ENCODE data around the gene PSD2. TPM values are rescaled to one million over a fixed set of nuclear protein-coding genes. Genes with fewer than 3 reads are reported as not detected.

The PSD2 gene
- total RNA-seq, 1 experiment from 2014 or later, result 0.22 TPM

DNA sequence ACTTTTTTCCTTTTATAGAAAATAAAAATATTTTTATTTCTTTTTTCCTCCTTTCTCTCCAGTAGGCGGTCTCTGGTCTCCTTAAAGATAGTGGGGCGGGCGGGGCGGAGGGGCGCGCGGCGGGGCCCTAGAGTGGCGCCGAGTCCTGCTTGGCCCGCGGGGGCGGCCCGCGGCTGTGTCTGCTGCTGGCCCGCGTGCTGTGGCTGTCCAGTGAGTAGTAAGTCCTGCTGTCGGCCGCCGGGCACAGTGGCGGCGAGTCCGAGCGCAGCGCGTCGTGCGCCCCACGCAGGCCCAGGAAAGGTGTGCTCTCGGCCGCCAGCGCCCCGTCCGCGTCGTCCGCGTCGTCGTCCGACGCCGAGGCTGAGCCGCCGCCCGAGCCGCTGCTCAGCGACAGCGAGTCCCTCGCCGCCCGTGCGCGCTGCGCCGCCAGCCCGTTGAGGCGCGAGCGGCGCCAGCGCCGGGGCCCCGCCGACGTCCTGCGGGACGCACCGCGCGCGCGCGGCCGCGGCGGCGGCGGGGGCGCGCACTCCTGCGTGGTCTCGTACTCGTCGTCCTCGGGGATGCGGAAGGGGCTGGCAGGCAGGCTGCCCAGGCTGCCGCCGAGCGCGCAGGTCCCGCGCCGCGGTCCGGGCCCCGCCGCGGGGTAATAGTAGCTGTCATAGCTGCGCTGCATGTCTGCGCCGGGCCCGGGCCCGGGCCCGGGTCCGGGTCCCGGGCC lies 52.3 kb downstream of the PSD2 start:
- no peak overlapping the region for H3K56ac ChIP-seq (ENCODE audit: insufficient read length, low read depth, low read length)
- H3T11ph ChIP-seq (ENCODE audit: low read length), result no peak overlapping the region
- no CpG with 5 or more reads among the region's 107 CpGs for WGBS (ENCODE audit: extremely low coverage, insufficient read length, low lambda C conversion rate)
- no peak overlapping the region for H2AFZ ChIP-seq (ENCODE audit: low read length)
- H3K27me3 Mint-ChIP-seq (ENCODE audit: low read depth), result peaks cover 78% of the 10 kb centered on the region
- no peak overlapping the region for H2BK120ac ChIP-seq (ENCODE audit: low read depth, low read length, poor library complexity, severe bottlenecking)
- no peaks in the 10 kb centered on the region for H3K36me3 Mint-ChIP-seq (ENCODE audit: insufficient read depth in 1 of 3, low read depth in 3 of 3)
- H4K20me1 ChIP-seq (ENCODE audit: control insufficient read depth, insufficient read depth, insufficient read length), result no peaks in the 10 kb centered on the region
- H3K14ac ChIP-seq (ENCODE audit: insufficient read depth, low read length), result 0 out of 2 replicates have a peak overlapping the region, but pooled peaks have one; percentile 6
- no peak overlapping the region for H2BK5ac ChIP-seq (ENCODE audit: insufficient read length, low read length)
- peak overlapping the region; percentile 44 for H3K4me2 ChIP-seq (ENCODE audit: insufficient read depth, insufficient read length, low read length)
- H4K91ac ChIP-seq (ENCODE audit: insufficient read length, low read depth, low read length), result no peak overlapping the region
- no peaks in the 10 kb centered on the region for H3K79me2 ChIP-seq (ENCODE audit: insufficient read depth, low read length)
- H3K27ac ChIP-seq (ENCODE audit: insufficient read length, low read depth, low read length), result no peak overlapping the region
- H2AK5ac ChIP-seq (ENCODE audit: insufficient read length, low read length), result no peak overlapping the region
- no peaks in the 10 kb centered on the region for H3K4me1 ChIP-seq (ENCODE audit: insufficient read depth, low read length)
- H3K23me2 ChIP-seq (ENCODE audit: insufficient read length, low read depth, low read length, poor library complexity, severe bottlenecking), result no peaks in the 10 kb centered on the region
- no peak overlapping the region for H3K9ac ChIP-seq (ENCODE audit: extremely low read depth, insufficient read length, low read length)
- H3K4me1 Mint-ChIP-seq, result peaks cover 7 to 10% of the 10 kb centered on the region in 2 experiments
- H4K5ac ChIP-seq (ENCODE audit: insufficient read length, low read depth, low read length), result no peak overlapping the region
- no peak overlapping the region for H3K27ac Mint-ChIP-seq
- no peak overlapping the region for H2BK15ac ChIP-seq (ENCODE audit: low read depth, low read length)
- H3K4me3 Mint-ChIP-seq, result peak overlapping the region; percentile 47 to 73
- H3K4ac ChIP-seq (ENCODE audit: low read depth, low read length), result no peak overlapping the region
- H3K79me1 ChIP-seq (ENCODE audit: insufficient read depth, low read depth, low read length, poor library complexity, severe bottlenecking), result no peaks in the 10 kb centered on the region
- H3K18ac ChIP-seq (ENCODE audit: insufficient read length, low read depth, low read length), result no peak overlapping the region
- DNase-seq, result peak; percentile 56
- H4K8ac ChIP-seq (replicated peaks; ENCODE audit: insufficient read length, low read depth, low read length), result no peak overlapping the region
- TF ChIP-seq, protein P1, sequence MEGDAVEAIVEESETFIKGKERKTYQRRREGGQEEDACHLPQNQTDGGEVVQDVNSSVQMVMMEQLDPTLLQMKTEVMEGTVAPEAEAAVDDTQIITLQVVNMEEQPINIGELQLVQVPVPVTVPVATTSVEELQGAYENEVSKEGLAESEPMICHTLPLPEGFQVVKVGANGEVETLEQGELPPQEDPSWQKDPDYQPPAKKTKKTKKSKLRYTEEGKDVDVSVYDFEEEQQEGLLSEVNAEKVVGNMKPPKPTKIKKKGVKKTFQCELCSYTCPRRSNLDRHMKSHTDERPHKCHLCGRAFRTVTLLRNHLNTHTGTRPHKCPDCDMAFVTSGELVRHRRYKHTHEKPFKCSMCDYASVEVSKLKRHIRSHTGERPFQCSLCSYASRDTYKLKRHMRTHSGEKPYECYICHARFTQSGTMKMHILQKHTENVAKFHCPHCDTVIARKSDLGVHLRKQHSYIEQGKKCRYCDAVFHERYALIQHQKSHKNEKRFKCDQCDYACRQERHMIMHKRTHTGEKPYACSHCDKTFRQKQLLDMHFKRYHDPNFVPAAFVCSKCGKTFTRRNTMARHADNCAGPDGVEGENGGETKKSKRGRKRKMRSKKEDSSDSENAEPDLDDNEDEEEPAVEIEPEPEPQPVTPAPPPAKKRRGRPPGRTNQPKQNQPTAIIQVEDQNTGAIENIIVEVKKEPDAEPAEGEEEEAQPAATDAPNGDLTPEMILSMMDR (conservative IDR thresholded peaks at IDR 0.05), result no peak; the same call in 2 of the 3 replicates
- no peak overlapping the region for H3K23ac ChIP-seq (ENCODE audit: insufficient read length, low read depth, low read length)
- H3K27me3 ChIP-seq (ENCODE audit: insufficient read depth, low read length), result peaks cover 17% of the 10 kb centered on the region; the same call in 1 of the 2 replicates
- H3K9me3 Mint-ChIP-seq, result no peaks in the 10 kb centered on the region
- H2BK12ac ChIP-seq (ENCODE audit: insufficient read length, low read depth, low read length), result no peak overlapping the region
- no peak overlapping the region for H2BK20ac ChIP-seq (ENCODE audit: low read depth, low read length, poor library complexity, severe bottlenecking)
- H3K9me3 ChIP-seq (ENCODE audit: control insufficient read depth, low read depth, low read length), result no peaks in the 10 kb centered on the region

All from H9 (cell line).